Breast epithelium (tissue), 4 donors: ENCODE results near the gene ITPR1. TPM values are rescaled to one million over a fixed set of nuclear protein-coding genes. Genes with fewer than 3 reads are reported as not detected.

Experiments used
- DNase-seq, 2 donors: peaks; one replicate each; pipeline ENCODE4 v3.0.0-alpha.2; 2019; ENCODE audit warnings: low spot score in 2 of 2
- H3K27ac ChIP-seq, 2 donors: fragments of 200-600 bp; sonication (generic) in 1 of 2; one replicate each; pipeline ENCODE4 v1.5.1; 2016 to 2019; ENCODE audit warnings: mild to moderate bottlenecking in 1 of 2
- H3K27me3 ChIP-seq, 2 donors: fragments of 200-600 bp; sonication (generic) in 1 of 2; one replicate each; pipeline versions ENCODE4 v1.5.1 to v1.6.0; 2017 to 2019; ENCODE audit warnings: control low read depth in 1 of 2, mild to moderate bottlenecking in 1 of 2
- H3K36me3 ChIP-seq: fragments of 200-600 bp; one replicate; pipeline ENCODE4 v1.5.1; 2019
- H3K4me1 ChIP-seq, 2 donors: fragments of 200-600 bp; sonication (generic); one replicate each; pipeline ENCODE4 v1.5.1; 2016 to 2019; ENCODE audit warnings: control low read depth in 1 of 2
- H3K4me3 ChIP-seq, 3 donors: fragments of 200-600 bp; sonication (generic); 1 replicate in 2 of 3; 2 replicates in 1 of 3; pipeline ENCODE4 v1.5.1; 2016 to 2019; ENCODE audit warnings: mild to moderate bottlenecking in 3 of 3, moderate library complexity in 2 of 3
- H3K9me3 ChIP-seq, 2 donors: fragments of 200-600 bp; sonication (generic) in 1 of 2; one replicate each; pipeline ENCODE4 v1.5.1; 2016 to 2019; ENCODE audit warnings: control low read depth in 1 of 2
- CTCF ChIP-seq, 3 donors: fragments of 450-650 bp; IDR thresholded peaks; one replicate each; pipeline ENCODE4 v1.5.1; 2016 to 2017; ENCODE audit warnings: antibody characterized with exemption in 3 of 3, mild to moderate bottlenecking in 3 of 3, moderate library complexity in 3 of 3
- POLR2A ChIP-seq: fragments of 450-650 bp; IDR thresholded peaks from one replicate; pipeline ENCODE4 v1.6.1; 2016; ENCODE audit warnings: antibody characterized with exemption, mild to moderate bottlenecking, moderate library complexity
- POLR2AphosphoS5 ChIP-seq, 3 donors: sonication (generic); formaldehyde crosslinking; IDR thresholded peaks; one replicate each; pipeline ENCODE4 v1.6.1; 2017; ENCODE audit warnings: antibody characterized with exemption in 3 of 3
- intact Hi-C: fragments of 100-400 bp; cut with DNase I; formaldehyde crosslinking; loops from one replicate; pipeline ENCODE4 v1.15.1; 2023; ENCODE audit warnings: low total_unique reads
- total RNA-seq, 3 donors: library from RNA; depleted of rRNA; stranded (reverse); fragments of >200 nt; gene quantifications; one replicate each; pipeline ENCODE4 v1.1.0, GENCODE V29; 2016

Gene ITPR1
- total RNA-seq, 3 donors from 2014 or later: 53.8 to 227 (median 174) TPM

- Histone ChIP-seq H3K4me3 (no peak overlapping the region), H3K4me1 (no peaks in the 10 kb centered on the region), H3K27ac (no peak overlapping the region), H3K27me3 (no peaks in the 10 kb centered on the region), H3K36me3 (no peaks in the 10 kb centered on the region), H3K9me3 (peaks cover 0 to 1% of the 10 kb centered on the region in 2 donors)
- DNase-seq: no peak
- TF ChIP-seq POLR2A: no peak
- no peak for TF ChIP-seq POLR2AphosphoS5 (IDR thresholded peaks at IDR 0.05)
- TF ChIP-seq CTCF (IDR thresholded peaks at IDR 0.05): no peak
- intact Hi-C loops: no loop called here
Observed at GRCh38 chr3:4791358-4791757, 298.2 kb downstream of the ITPR1 start.

GRCh38 chr3:4793311-4793710 lies 300.2 kb downstream of the ITPR1 start:
- Histone ChIP-seq H3K36me3 (no peaks in the 10 kb centered on the region), H3K4me3 (no peak overlapping the region), H3K4me1 (no peaks in the 10 kb centered on the region), H3K9me3 (peaks cover 9 to 13% of the 10 kb centered on the region in 2 donors), H3K27me3 (no peaks in the 10 kb centered on the region), H3K27ac (no peak overlapping the region)
- no peak for TF ChIP-seq CTCF (IDR thresholded peaks at IDR 0.05)
- TF ChIP-seq POLR2AphosphoS5 (IDR thresholded peaks at IDR 0.05): no peak
- TF ChIP-seq POLR2A: no peak
- no peak for DNase-seq
- intact Hi-C loops: no loop called here

GRCh38 chr3:4794331-4794730 lies 301.2 kb downstream of the ITPR1 start:
- Histone ChIP-seq H3K4me1 (no peaks in the 10 kb centered on the region), H3K36me3 (no peaks in the 10 kb centered on the region), H3K4me3 (no peak overlapping the region), H3K27me3 (no peaks in the 10 kb centered on the region), H3K27ac (no peak overlapping the region), H3K9me3 (peaks cover 9 to 13% of the 10 kb centered on the region in 2 donors)
- intact Hi-C loops: no loop called here
- no peak for DNase-seq
- TF ChIP-seq POLR2A (no peak), CTCF (IDR thresholded peaks at IDR 0.05) (no peak), POLR2AphosphoS5 (IDR thresholded peaks at IDR 0.05) (no peak)

- Histone ChIP-seq H3K9me3 (peaks cover 9 to 13% of the 10 kb centered on the region in 2 donors), H3K4me1 (no peaks in the 10 kb centered on the region), H3K27ac (no peak overlapping the region), H3K27me3 (no peaks in the 10 kb centered on the region), H3K4me3 (no peak overlapping the region), H3K36me3 (no peaks in the 10 kb centered on the region)
- no peak for DNase-seq
- no peak for TF ChIP-seq POLR2A
- TF ChIP-seq POLR2AphosphoS5 (IDR thresholded peaks at IDR 0.05): no peak
- no peak for TF ChIP-seq CTCF (IDR thresholded peaks at IDR 0.05)
- intact Hi-C loops: no loop called here
Observed at GRCh38 chr3:4794798-4795197, 301.6 kb downstream of the ITPR1 start.

GRCh38 chr3:4795905-4796304 lies 302.8 kb downstream of the ITPR1 start:
- H3K27ac ChIP-seq: no peak overlapping the region

More at GRCh38 chr3:4795905-4796304, 302.8 kb downstream of the ITPR1 start:
- no peak overlapping the region for H3K4me3 ChIP-seq
- TF ChIP-seq CTCF (IDR thresholded peaks at IDR 0.05): no peak
- TF ChIP-seq POLR2AphosphoS5 (IDR thresholded peaks at IDR 0.05): no peak
- no peak for TF ChIP-seq POLR2A
- H3K4me1 ChIP-seq: no peaks in the 10 kb centered on the region
- H3K36me3 ChIP-seq: no peaks in the 10 kb centered on the region
- H3K27me3 ChIP-seq: no peaks in the 10 kb centered on the region
- H3K9me3 ChIP-seq: peaks cover 9 to 13% of the 10 kb centered on the region in 2 donors
- no peak for DNase-seq
- intact Hi-C loops: no loop called here
